Activated CD8-positive, alpha-beta T cell treated with anti-CD3 and anti-CD28 coated beads for 36 hours (primary cell): ENCODE data around the gene AQP1. TPM values are rescaled to one million over a fixed set of nuclear protein-coding genes. Genes with fewer than 3 reads are reported as not detected.

Source experiments
- ATAC-seq: fragments of 200-7000 bp; cut with Tn5 transposase; one replicate; pipeline ENCODE4 v1.10.0; 2021; ENCODE audit warnings: mild to moderate bottlenecking, moderate library complexity
- CTCF ChIA-PET: fragments of 350-600 bp; sonication (Branson Sonifier 250); formaldehyde crosslinking; loops from one replicate; lab custom pipeline; 2021; ENCODE audit warnings: antibody characterized with exemption; lab: Charles Lee
- POLR2A ChIA-PET: fragments of 350-600 bp; sonication (Branson Sonifier 250); formaldehyde crosslinking; loops from one replicate; lab custom pipeline; 2021; ENCODE audit warnings: antibody characterized with exemption; lab: Charles Lee
- DNase-seq: peaks from one replicate; pipeline ENCODE4 v3.0.0-alpha.2; 2020
- H3K27ac Mint-ChIP-seq: one replicate; pipeline ENCODE4 v1.8.0; 2021; ENCODE audit warnings: mild to moderate bottlenecking, mixed read lengths
- H3K27me3 Mint-ChIP-seq: one replicate; pipeline ENCODE4 v1.8.0; 2021; ENCODE audit warnings: mixed read lengths
- H3K36me3 Mint-ChIP-seq: one replicate; pipeline ENCODE4 v1.8.0; 2021; ENCODE audit warnings: low read depth, mixed read lengths
- H3K4me1 Mint-ChIP-seq: one replicate; pipeline ENCODE4 v1.8.0; 2021; ENCODE audit warnings: low read depth, mixed read lengths
- H3K4me3 Mint-ChIP-seq: one replicate; pipeline ENCODE4 v1.8.0; 2021; ENCODE audit warnings: mild to moderate bottlenecking, moderate library complexity, mixed read lengths
- H3K9me3 Mint-ChIP-seq: one replicate; pipeline ENCODE4 v1.8.0; 2021; ENCODE audit warnings: mixed read lengths
- CTCF ChIP-seq: fragments of 200-600 bp; IDR thresholded peaks from one replicate; pipeline ENCODE4 v1.8.0; 2022; ENCODE audit warnings: antibody characterized with exemption, mild to moderate bottlenecking
- intact Hi-C: fragments of 100-400 bp; cut with micrococcal nuclease; formaldehyde crosslinking; loops from one replicate; pipeline ENCODE4 v1.10.0; 2022
- total RNA-seq, 2 experiments: library from RNA; stranded (reverse); gene quantifications; one replicate each; pipeline ENCODE4 v1.2.3, GENCODE V29; 2021

Gene AQP1
- total RNA-seq, 2 experiments from 2014 or later = 0.22 to 0.27 TPM

GRCh38 chr7:30905078-30906012 is 6.3 kb upstream of the AQP1 start:
- TF ChIP-seq CTCF = no peak
- no peak for DNase-seq
- CTCF ChIA-PET = no interaction called here
- H3K27me3 Mint-ChIP-seq = no peaks in the 10 kb centered on the region
- H3K4me1 Mint-ChIP-seq = no peaks in the 10 kb centered on the region
- no peaks in the 10 kb centered on the region for H3K36me3 Mint-ChIP-seq
- H3K4me3 Mint-ChIP-seq = no peak overlapping the region
- no peaks in the 10 kb centered on the region for H3K9me3 Mint-ChIP-seq
- H3K27ac Mint-ChIP-seq = no peak overlapping the region
- ATAC-seq = no peak
- POLR2A ChIA-PET = no interaction called here
- intact Hi-C loops = no loop called here

- CTCF ChIA-PET = no interaction called here
- no peak for ATAC-seq
Observed at GRCh38 chr7:30906014-30906413, 5.6 kb upstream of the AQP1 start.

GRCh38 chr7:30906515-30907240 is 5.0 kb upstream of the AQP1 start:
- Mint-ChIP-seq H3K36me3 (no peaks in the 10 kb centered on the region), H3K9me3 (no peaks in the 10 kb centered on the region), H3K4me3 (no peak overlapping the region), H3K27ac (no peak overlapping the region), H3K4me1 (no peaks in the 10 kb centered on the region), H3K27me3 (no peaks in the 10 kb centered on the region)
- ChIA-PET CTCF (no interaction called here), POLR2A (no interaction called here)
- ATAC-seq (no peak), DNase-seq (no peak)
- TF ChIP-seq CTCF = no peak
- intact Hi-C loops = no loop called here

More at GRCh38 chr7:30906014-30906413, 5.6 kb upstream of the AQP1 start:
- no peaks in the 10 kb centered on the region for H3K4me1 Mint-ChIP-seq
- intact Hi-C loops = no loop called here
- no peaks in the 10 kb centered on the region for H3K27me3 Mint-ChIP-seq
- H3K4me3 Mint-ChIP-seq = no peak overlapping the region
- no peaks in the 10 kb centered on the region for H3K36me3 Mint-ChIP-seq
- POLR2A ChIA-PET = no interaction called here
- no peak for DNase-seq
- H3K27ac Mint-ChIP-seq = no peak overlapping the region
- TF ChIP-seq CTCF = no peak
- no peaks in the 10 kb centered on the region for H3K9me3 Mint-ChIP-seq

- no peaks in the 10 kb centered on the region for H3K27me3 Mint-ChIP-seq
- CTCF ChIA-PET = no interaction called here
- no peaks in the 10 kb centered on the region for H3K36me3 Mint-ChIP-seq
- ATAC-seq (no peak), DNase-seq (no peak)
- no peak overlapping the region for H3K27ac Mint-ChIP-seq
- POLR2A ChIA-PET = no interaction called here
- no peaks in the 10 kb centered on the region for H3K4me1 Mint-ChIP-seq
- TF ChIP-seq CTCF = no peak
- no peaks in the 10 kb centered on the region for H3K9me3 Mint-ChIP-seq
- H3K4me3 Mint-ChIP-seq = no peak overlapping the region
- intact Hi-C loops = no loop called here
Observed at GRCh38 chr7:30907527-30908267, 4.0 kb upstream of the AQP1 start.
